Erythroblast (primary cell): ENCODE measurements around the gene CHRNB2.

Experiments used
- DNase-seq, 2 experiments: peaks; one replicate each; lab custom pipeline; 2025; lab: John Stamatoyannopoulos, UW
- GATA1 ChIP-seq: IDR thresholded peaks from 2 replicates; pipeline ENCODE4 v1.6.1; 2011; ENCODE audit warnings: low read depth, mild to moderate bottlenecking, control low read depth, low read length, moderate library complexity
- POLR2A ChIP-seq: IDR thresholded peaks from 2 replicates; pipeline ENCODE4 v1.6.1; 2011; ENCODE audit warnings: mild to moderate bottlenecking, low read length

CHRNB2 gene

DNA sequence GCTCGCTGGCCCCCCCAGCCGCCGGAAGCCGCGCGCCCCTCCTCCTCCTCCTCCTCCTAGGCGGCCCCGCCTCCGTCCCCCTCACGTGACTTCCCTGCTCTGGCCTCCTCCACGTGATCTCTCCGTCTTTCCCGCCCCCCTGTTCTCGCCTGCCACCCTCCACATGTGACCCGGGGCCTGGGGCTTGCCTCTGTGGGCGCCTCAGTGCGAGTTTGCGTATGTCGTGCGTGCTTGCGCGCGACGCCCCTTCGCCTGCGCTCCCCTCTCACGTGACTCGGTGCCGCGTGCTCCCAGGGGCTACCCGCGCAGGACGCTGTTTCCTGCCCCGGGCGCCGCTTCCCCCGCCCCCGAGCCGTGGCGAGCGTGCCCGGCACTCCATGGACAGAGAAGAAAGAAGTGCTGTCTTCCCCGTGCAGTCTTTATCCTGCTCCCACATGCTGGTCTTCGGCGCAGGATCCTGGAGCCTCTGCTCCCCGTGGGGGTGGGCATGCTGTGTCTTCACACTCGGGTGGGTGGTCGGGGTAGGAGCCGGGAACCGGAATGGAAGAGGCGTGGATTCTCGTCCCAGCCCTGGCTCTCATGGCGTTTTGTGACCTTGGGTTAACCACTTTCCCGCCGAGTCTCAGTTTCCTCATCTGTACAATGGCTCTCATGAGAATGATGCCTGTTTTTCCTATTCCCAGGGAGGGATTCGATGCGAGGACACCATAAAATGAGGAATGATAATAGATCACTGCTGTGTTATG lies 8.7 kb upstream of the CHRNB2 start:
- TF ChIP-seq GATA1 (no peak), POLR2A (peak; percentile 61)
- peak; percentile 98 for DNase-seq

DNA sequence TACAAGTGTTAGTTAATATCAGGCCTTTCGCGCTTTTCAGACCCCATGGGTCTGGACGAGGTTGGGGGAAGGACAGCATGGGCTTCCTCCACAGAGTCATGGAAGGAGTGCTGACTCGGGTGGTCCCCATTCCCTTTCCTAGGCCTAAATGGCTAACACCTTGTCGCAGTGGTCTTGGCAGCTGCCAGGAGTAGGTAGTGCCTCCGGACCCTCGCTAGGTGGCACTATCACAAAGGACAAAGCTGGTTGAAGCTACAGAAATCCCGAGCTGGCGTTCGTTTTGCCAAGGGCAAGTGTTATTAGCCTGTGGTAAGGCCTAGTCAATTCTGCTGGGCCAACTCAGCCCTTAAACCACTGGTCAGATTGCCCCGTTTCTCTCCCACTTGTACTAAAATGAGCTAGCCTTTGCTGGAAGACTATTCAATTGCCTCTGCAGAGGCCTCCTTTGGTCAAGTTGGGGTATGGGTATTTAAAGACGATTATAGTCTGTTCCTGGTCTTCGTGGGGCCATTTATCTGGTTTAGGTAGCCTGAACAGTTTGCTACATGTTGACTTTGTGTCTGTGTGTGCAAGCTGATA lies 8.0 kb upstream of the CHRNB2 start:
- DNase-seq: peak; percentile 89 to 92
- TF ChIP-seq POLR2A (no peak), GATA1 (no peak)

GRCh38 chr1:154565876-154566275 lies 1.7 kb upstream of the CHRNB2 start:
- no peak for DNase-seq
- no peak for TF ChIP-seq POLR2A
- no peak for TF ChIP-seq GATA1

GRCh38 chr1:154568157-154568815 lies 708 bp downstream of the CHRNB2 start:
- no peak for TF ChIP-seq POLR2A
- no peak for TF ChIP-seq GATA1

DNA sequence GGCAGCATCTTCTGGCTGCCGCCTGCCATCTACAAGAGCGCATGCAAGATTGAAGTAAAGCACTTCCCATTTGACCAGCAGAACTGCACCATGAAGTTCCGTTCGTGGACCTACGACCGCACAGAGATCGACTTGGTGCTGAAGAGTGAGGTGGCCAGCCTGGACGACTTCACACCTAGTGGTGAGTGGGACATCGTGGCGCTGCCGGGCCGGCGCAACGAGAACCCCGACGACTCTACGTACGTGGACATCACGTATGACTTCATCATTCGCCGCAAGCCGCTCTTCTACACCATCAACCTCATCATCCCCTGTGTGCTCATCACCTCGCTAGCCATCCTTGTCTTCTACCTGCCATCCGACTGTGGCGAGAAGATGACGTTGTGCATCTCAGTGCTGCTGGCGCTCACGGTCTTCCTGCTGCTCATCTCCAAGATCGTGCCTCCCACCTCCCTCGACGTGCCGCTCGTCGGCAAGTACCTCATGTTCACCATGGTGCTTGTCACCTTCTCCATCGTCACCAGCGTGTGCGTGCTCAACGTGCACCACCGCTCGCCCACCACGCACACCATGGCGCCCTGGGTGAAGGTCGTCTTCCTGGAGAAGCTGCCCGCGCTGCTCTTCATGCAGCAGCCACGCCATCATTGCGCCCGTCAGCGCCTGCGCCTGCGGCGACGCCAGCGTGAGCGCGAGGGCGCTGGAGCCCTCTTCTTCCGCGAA lies 3.8 kb downstream of the CHRNB2 start:
- TF ChIP-seq POLR2A (no peak), GATA1 (no peak)
- DNase-seq: no peak

More at GRCh38 chr1:154568157-154568815, 708 bp downstream of the CHRNB2 start:
- DNase-seq: no peak

- no peak for TF ChIP-seq POLR2A
- TF ChIP-seq GATA1: no peak
- DNase-seq: no peak
These were observed 4.3 kb downstream of the CHRNB2 start for GRCh38 chr1:154571964-154572288.

DNA sequence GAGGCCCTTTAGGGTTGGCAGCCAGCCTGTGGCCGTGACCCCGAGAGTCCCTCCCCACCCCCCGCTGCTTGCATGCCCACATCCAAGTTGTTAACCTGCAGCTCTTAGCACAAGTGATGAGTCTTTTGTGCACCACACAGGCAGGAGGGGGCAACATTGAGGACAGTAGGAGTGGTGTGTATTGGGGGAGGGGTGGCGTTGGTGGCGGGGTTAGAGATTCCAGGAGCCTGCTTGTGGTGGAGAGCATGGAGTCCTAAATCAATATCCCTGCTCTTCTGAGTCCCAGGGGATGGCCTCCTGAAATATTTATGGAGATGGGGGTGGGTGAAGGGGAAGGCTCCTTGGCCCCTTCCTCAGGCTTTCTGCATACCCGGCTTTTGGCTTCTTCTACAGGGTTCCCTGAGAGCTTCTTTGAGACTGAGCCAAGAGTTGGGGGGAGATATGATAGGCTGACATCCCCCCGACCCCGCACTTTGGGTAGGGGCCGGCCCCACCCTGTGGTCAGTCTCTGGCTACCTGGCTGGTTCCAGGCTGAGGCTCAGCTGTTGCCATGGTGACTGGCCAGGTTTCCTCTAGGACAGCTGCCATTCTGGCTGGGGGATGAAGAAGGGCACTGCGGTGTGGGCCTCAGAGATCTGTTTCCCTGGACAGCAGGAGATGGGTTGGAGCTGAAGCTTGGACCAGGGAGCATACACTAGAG lies 5.0 kb downstream of the CHRNB2 start:
- no peak for DNase-seq
- no peak for TF ChIP-seq POLR2A

DNA sequence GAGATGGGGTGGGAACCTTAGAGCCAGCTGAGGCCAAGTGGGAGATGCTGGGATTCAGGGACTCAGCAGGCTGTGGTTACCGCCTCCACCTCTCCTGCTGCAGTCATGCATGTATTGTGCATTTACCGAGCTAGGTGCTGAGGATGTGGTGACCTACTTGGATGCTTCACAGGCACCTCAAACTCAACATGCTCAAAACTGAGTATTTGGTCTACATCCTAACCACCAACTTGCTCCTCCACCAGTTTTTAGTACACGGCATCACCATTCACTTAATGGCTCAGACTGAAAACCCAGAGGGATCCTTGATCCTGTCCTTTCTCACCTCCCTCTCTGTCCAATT lies 5.6 kb downstream of the CHRNB2 start:
- TF ChIP-seq POLR2A (no peak), GATA1 (no peak)
- no peak for DNase-seq

DNA sequence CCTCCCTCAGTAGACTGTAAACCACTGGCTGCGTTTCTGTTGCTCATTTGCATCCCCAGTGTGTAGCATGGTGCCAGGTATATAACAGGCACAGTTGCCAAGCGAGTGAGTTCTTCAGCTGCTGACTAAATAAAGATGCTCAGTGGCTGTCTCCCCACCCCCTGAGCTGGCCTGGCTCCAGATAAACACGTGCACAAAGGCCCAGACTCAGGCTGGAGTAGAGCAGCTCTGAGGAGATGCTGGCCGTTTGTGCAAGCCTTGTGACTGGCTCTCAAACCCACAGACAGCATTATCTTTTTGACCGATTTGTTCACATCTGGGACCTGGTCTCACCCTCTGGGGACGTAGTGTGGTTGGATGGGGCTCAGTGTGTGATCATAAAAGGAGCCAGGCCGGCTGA lies 7.1 kb downstream of the CHRNB2 start:
- no peak for TF ChIP-seq GATA1
- DNase-seq: peak; percentile 31 to 38

DNA sequence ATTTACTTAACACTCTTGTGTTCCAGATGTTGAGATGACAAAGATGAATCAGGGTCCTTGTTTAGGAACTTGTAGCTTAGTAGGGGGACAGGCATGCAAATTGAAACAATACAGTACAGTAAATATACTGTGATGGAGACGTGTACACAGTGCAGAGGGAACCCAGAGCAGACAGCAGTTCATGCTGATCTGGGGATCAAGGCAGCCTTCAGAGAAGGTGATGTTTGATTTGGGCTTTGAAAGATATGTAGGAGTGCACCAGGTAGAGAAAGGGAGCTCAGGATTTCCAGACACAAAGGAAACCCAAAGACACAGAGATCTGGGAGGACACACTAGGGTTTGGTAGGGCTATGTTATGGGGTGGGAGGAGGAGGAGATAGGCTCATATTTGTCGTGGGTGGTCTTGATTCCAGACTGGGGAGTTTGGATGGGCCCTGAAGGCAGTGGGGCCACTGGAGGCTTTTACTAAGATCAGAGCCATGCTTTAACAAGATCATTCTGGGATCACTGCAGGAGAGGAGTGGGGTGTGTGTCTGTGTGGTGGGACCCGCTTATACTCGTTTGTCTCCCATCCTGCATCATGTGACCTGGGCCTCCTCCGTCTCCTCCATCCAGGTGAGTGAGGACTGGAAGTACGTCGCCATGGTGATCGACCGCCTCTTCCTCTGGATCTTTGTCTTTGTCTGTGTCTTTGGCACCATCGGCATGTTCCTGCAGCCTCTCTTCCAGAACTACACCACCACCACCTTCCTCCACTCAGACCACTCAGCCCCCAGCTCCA lies 7.8 kb downstream of the CHRNB2 start:
- TF ChIP-seq POLR2A (no peak), GATA1 (no peak)
- DNase-seq: no peak

GRCh38 chr1:154575951-154576566 lies 8.5 kb downstream of the CHRNB2 start:
- no peak for TF ChIP-seq POLR2A
- DNase-seq: no peak

DNA sequence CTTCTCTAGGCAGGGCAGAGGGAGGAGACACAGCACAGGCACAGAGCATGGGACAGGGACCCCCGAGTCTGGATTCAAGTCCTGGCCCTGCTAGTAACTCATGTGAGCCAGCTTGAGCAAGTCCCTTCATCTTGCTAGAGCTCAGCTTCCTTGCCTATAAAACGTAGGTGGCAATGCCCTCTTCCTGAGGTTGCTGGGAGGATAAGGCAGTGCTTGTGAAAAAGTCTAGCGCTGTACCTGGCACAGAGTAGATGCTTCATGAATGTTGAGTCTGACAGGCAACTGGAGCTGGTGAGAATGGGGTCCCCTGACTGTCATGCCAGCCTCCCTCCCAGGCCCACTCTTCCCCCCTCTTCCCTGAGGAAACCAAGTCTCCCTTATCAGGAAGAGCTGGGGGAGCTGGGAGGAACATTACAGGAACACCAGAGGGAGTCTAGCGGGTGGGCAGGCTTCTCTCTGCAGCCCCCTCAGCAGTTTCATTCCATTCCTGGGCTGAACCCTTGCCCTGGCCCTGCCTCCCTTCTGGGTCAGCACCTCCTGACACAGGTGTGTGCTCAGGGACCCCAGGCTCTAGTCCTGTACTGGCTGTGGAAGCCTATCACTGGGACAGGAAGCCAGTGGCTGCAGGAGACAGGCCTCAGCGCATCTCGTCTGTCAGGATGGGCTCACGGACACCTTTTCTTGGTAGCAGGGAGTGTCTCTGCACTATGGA lies 9.9 kb downstream of the CHRNB2 start:
- TF ChIP-seq POLR2A (no peak), GATA1 (no peak)
- no peak for DNase-seq

GRCh38 chr1:154578058-154578418 lies 10.5 kb downstream of the CHRNB2 start:
- DNase-seq: no peak
- TF ChIP-seq POLR2A (no peak), GATA1 (no peak)
